ENCODE results near the gene MCM6.
"Not testable (repeated sequence)": the region's sequence is repeated elsewhere in the genome, so short reads cannot be mapped to it uniquely, and the experiment has no call there.

Gene MCM6

GRCh38 chr2:135818937-135819610, 57.2 kb downstream of the MCM6 start:
- no peak for DNase-seq

GRCh38 chr2:135817951-135818350, 58.3 kb downstream of the MCM6 start:
- no peak for DNase-seq

GRCh38 chr2:135817466-135817865, 58.8 kb downstream of the MCM6 start:
- DNase-seq, result no peak

- no peak for DNase-seq
Measured at GRCh38 chr2:135815269-135815668, 61.0 kb downstream of the MCM6 start.

GRCh38 chr2:135812907-135813511, 63.2 kb downstream of the MCM6 start:
- no peak for DNase-seq

- not testable (repeated sequence) for DNase-seq
Measured at GRCh38 chr2:135807874-135808273, 68.4 kb downstream of the MCM6 start.

- no peak for DNase-seq
Measured at GRCh38 chr2:135803278-135803677, 73.0 kb downstream of the MCM6 start.

- DNase-seq, result no peak
Measured at GRCh38 chr2:135802350-135802749, 73.9 kb downstream of the MCM6 start.

- no peak for DNase-seq
Measured at GRCh38 chr2:135800513-135801460, 75.5 kb downstream of the MCM6 start.

- no peak for DNase-seq
Measured at GRCh38 chr2:135799738-135800137, 76.5 kb downstream of the MCM6 start.

GRCh38 chr2:135798762-135799161, 77.5 kb downstream of the MCM6 start:
- DNase-seq, result no peak

- no peak for DNase-seq
Measured at GRCh38 chr2:135798275-135798705, 78.0 kb downstream of the MCM6 start.

GRCh38 chr2:135797497-135798274, 78.6 kb downstream of the MCM6 start:
- peak; percentile 30 for DNase-seq

GRCh38 chr2:135796606-135797005, 79.6 kb downstream of the MCM6 start:
- no peak for DNase-seq

- not testable (repeated sequence) for DNase-seq
Measured at GRCh38 chr2:135795641-135796040, 80.6 kb downstream of the MCM6 start.

- DNase-seq, result no peak
Measured at GRCh38 chr2:135792401-135793150, 83.7 kb downstream of the MCM6 start.

- DNase-seq, result no peak
Measured at GRCh38 chr2:135791418-135792190, 84.6 kb downstream of the MCM6 start.

GRCh38 chr2:135790423-135790822, 85.8 kb downstream of the MCM6 start:
- no peak for DNase-seq

Data from NCI-H2081 treated with DMSO at 0.1 percent for 48 hours (cell line).